Measurements from ENCODE around the gene TBL3. TPM values are rescaled to one million over a fixed set of nuclear protein-coding genes. Genes with fewer than 3 reads are reported as not detected.

TBL3 gene
- total and polyA plus RNA-seq, 2 of the 8 experiments (the other 6 are each of a cell fraction or from before 2014, with no cell fraction given): 65.8 to 137 TPM

DNA sequence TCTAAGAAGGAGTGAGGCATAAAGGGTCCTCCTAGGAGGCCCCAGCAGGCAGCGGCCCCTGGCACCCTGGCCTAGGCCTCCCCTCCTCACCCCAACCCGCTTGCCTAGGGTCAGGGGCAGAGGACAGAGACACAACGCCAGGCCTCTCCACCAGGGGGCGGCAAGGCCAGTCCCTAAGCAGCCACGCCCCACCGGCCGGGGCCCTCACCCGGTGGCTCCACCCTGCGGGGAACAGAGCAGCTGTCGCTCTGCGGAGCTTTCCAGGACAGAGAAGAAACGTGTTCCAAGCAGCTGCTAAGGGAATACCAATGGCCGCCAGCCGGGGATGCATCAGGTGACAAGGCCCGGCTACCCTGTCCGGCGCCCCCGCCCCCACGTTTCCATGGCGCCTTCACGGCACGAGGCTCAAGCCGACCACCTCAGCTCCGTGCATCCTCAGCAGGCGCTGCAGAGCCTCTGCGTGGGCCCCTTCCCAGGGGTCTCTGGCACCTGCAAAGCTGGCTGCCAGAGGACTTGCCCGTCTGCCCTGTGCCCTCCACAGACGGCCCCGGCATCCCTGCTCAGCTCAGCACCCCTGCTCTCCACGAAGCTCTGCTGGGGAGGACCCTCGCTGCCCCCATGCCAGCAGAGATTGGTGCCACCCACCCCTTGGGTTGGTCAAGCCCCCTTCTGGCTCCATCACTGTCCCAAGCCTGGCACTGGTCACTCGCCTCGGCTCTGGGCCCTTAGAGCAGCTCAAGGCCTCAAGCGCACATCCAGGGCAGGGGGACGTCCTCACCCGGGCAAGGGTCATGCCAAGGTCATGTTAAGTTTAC lies 32.2 kb downstream of the TBL3 start:
- H4K8ac ChIP-seq (ENCODE audit: extremely low read depth, insufficient read depth, low read length): peak overlapping the region; percentile 23
- POLR2A ChIA-PET (ENCODE audit: partially characterized antibody): interaction anchor here (0.6 to 4.7 kb wide), 20 partner anchors 8 to 151 kb away, joined by 3 to 37 read pairs (median 4); partner anchors contain the start of genes GFER, NPW, RNF151 and RPS2
- H3K4me3 ChIP-seq (ENCODE audit: extremely low read depth in 1 of 4, insufficient read depth in 2 of 4, low read depth in 3 of 4, low read length in 4 of 4): peak overlapping the region in 2 of 4 experiments; percentile 14 to 33; a peak in 3 of 8 replicates
- peak overlapping the region; percentile 53; the same call in 1 of the 2 replicates for H2BK5ac ChIP-seq (ENCODE audit: low read depth, low read length)
- H2BK120ac ChIP-seq (replicated peaks; ENCODE audit: low read depth, low read length): no peak overlapping the region
- no peak overlapping the region for H3K18ac ChIP-seq (ENCODE audit: extremely low read depth, low read length)
- 0 out of 2 replicates have a peak overlapping the region, but pooled peaks have one; percentile 29 for H2AK5ac ChIP-seq (ENCODE audit: low read depth, low read length)
- H3K23me2 ChIP-seq (ENCODE audit: low read depth, low read length): peaks cover 5% of the 10 kb centered on the region; the same call in 1 of the 2 replicates
- no peak overlapping the region for H2AFZ ChIP-seq (ENCODE audit: low read length)
- H2BK12ac ChIP-seq (ENCODE audit: low read depth, low read length): no peak overlapping the region
- peak overlapping the region in 2 of 4 experiments; percentile 2 to 13; a peak in 1 of 7 replicates for H3K9ac ChIP-seq (replicated peaks in 1 of 4; ENCODE audit: extremely low read depth in 1 of 4, low read depth in 3 of 4, low read length in 3 of 4)
- peak; percentile 88 for FAIRE-seq
- H3K79me1 ChIP-seq (ENCODE audit: low read depth, low read length): peaks cover 9% of the 10 kb centered on the region; the same call in 1 of the 2 replicates
- H3K23ac ChIP-seq (ENCODE audit: insufficient read length): no peak overlapping the region
- peaks cover 21 to 38% (median 32%) of the 10 kb centered on the region in 4 experiments for H3K36me3 ChIP-seq (ENCODE audit: control insufficient read depth in 2 of 4, insufficient read depth in 4 of 4, low read length in 3 of 4)
- CTCF ChIA-PET (ENCODE audit: partially characterized antibody): interaction anchor here (0.6 to 4.3 kb wide), 40 partner anchors 9 to 942 kb away, joined by 3 to 55 read pairs (median 4); partner anchors contain the start of genes GFER, NOXO1, NPW and NTHL1
- H3K79me2 ChIP-seq (ENCODE audit: control insufficient read depth in 1 of 2, insufficient read depth in 2 of 2, low read length in 2 of 2): peaks cover 21 to 48% of the 10 kb centered on the region in 2 experiments; a peak in 3 of 4 replicates
- no peak overlapping the region for H3K56ac ChIP-seq (replicated peaks; ENCODE audit: insufficient read length, low read depth, low read length)
- H3K4ac ChIP-seq (replicated peaks; ENCODE audit: insufficient read length, low read depth, low read length): peak overlapping the region; percentile 80
- peak; percentile 90 to 99 for DNase-seq (ENCODE audit: low read depth in 1 of 2, low spot score in 2 of 2)
- no peak overlapping the region for H3K14ac ChIP-seq (ENCODE audit: insufficient read length)
- peaks cover 0 to 33% (median 18%) of the 10 kb centered on the region in 4 experiments; a peak in 5 of 7 replicates for H3K4me1 ChIP-seq (replicated peaks in 1 of 4; ENCODE audit: control insufficient read depth in 3 of 4, insufficient read depth in 4 of 4, low read length in 3 of 4)
- peak overlapping the region in 1 of 2 experiments; percentile 63; a peak in 2 of 4 replicates for H3K4me2 ChIP-seq (ENCODE audit: insufficient read depth in 1 of 2, low read depth in 2 of 2, low read length in 2 of 2)
- H4K5ac ChIP-seq (ENCODE audit: insufficient read length, low read depth, low read length): no peak overlapping the region
- H3K27ac ChIP-seq (ENCODE audit: low read depth, low read length): peak overlapping the region; percentile 53; the same call in 1 of the 2 replicates
- H2BK20ac ChIP-seq (ENCODE audit: low read length): no peak overlapping the region
- H3K27me3 ChIP-seq (replicated peaks in 1 of 4; ENCODE audit: control insufficient read depth in 3 of 4, extremely low read depth in 1 of 4, insufficient read depth in 3 of 4, low read length in 3 of 4): no peaks in the 10 kb centered on the region
- 31% methylated on average over 35 of the region's 36 CpGs; no CpG with 5 or more reads in 1 of the 2 experiments for WGBS, 2 experiments (ENCODE audit: extremely low coverage in 1 of 2, insufficient coverage in 1 of 2, insufficient read length in 1 of 2, insufficient replicate concordance in 2 of 2, low coverage in 1 of 2, low lambda C conversion rate in 2 of 2, missing lambda C conversion rate in 1 of 2)
- H2BK15ac ChIP-seq (ENCODE audit: low read length): no peak overlapping the region; the same call in 1 of the 2 replicates
- peaks cover 29 to 69% of the 10 kb centered on the region in 2 experiments for H4K20me1 ChIP-seq (replicated peaks in 1 of 2; ENCODE audit: control insufficient read depth in 1 of 2, insufficient read depth in 2 of 2, low read length in 2 of 2)
- H4K91ac ChIP-seq (replicated peaks; ENCODE audit: insufficient read length, low read length): peak overlapping the region; percentile 66
- no peaks in the 10 kb centered on the region for H3K9me3 ChIP-seq (ENCODE audit: insufficient read depth in 2 of 2, low read depth in 1 of 2, low read length in 1 of 2)
- TF ChIP-seq SRF (IDR thresholded peaks at IDR 0.05; ENCODE audit: low read depth, low read length): no peak
- TF ChIP-seq BCL11A (IDR thresholded peaks at IDR 0.05; ENCODE audit: low read depth in 2 of 2, low read length in 2 of 2): no peak
- peak; percentile 93 to 98; a peak in 3 of 4 replicates for TF ChIP-seq SIN3A (conservative IDR thresholded peaks at IDR 0.05 in 1 of 2, IDR thresholded peaks at IDR 0.05 in 1 of 2; ENCODE audit: low read depth in 1 of 2, low read length in 2 of 2)
- TF ChIP-seq POLR2A (IDR thresholded peaks at IDR 0.05; ENCODE audit: control extremely low read depth in 1 of 2, low read depth in 2 of 2, low read length in 2 of 2): no peak
- no peak for TF ChIP-seq RBBP5 (IDR thresholded peaks at IDR 0.05; ENCODE audit: borderline replicate concordance, low read depth, low read length)
- TF ChIP-seq RFX5 (IDR thresholded peaks at IDR 0.05; ENCODE audit: borderline replicate concordance, low read depth, low read length): no peak
- no peak for TF ChIP-seq FOSL1 (IDR thresholded peaks at IDR 0.05; ENCODE audit: insufficient read depth, low read depth, low read length)
- no peak for TF ChIP-seq MAFK (IDR thresholded peaks at IDR 0.05; ENCODE audit: low read depth, low read length)
- peak; percentile 55 to 62 for TF ChIP-seq RAD21 (IDR thresholded peaks at IDR 0.05 in 1 of 2, conservative IDR thresholded peaks at IDR 0.05 in 1 of 2; ENCODE audit: low read depth in 2 of 2, low read length in 2 of 2)

Data from H1 (cell line).